AG04449 (cell line): ENCODE results near the gene MAL.

Source experiments
- CTCF ChIA-PET: fragments of 350-600 bp; formaldehyde crosslinking; extraction: SDS; loops from one replicate; lab custom pipeline; 2021; ENCODE audit warnings: antibody characterized with exemption; lab: Yijun Ruan, JAX
- POLR2A ChIA-PET: fragments of 400-600, 350-600 bp; formaldehyde crosslinking; extraction: SDS; loops from one replicate; lab custom pipeline; 2020; ENCODE audit warnings: antibody characterized with exemption, inconsistent platforms; lab: Yijun Ruan, JAX
- DNase-seq: peaks from one replicate; pipeline ENCODE4 v3.0.0-alpha.2; 2010; ENCODE audit warnings: low read depth, low spot score
- H3K4me3 ChIP-seq: 2 replicates; pipeline ENCODE4 v1.5.1; 2011; ENCODE audit warnings: low read depth, mild to moderate bottlenecking, control low read depth, low read length
- CTCF ChIP-seq: IDR thresholded peaks from one replicate; pipeline ENCODE4 v1.5.1; 2011; ENCODE audit warnings: mild to moderate bottlenecking, moderate library complexity, low read length, control low read depth, inconsistent platforms; ENCODE audit not compliant: insufficient read depth; ENCODE audit errors: missing control alignments

MAL gene

GRCh38 chr2:94982675-94983074 lies 42.8 kb upstream of the MAL start:
- H3K4me3 ChIP-seq: no peak overlapping the region
- no peak for TF ChIP-seq CTCF
- peak; percentile 10 for DNase-seq
- POLR2A ChIA-PET: no interaction called here
- CTCF ChIA-PET: interaction anchor here (1.9 kb wide), 1 partner anchor 26 kb away, joined by 6 read pairs; no protein-coding TSS in a partner anchor

GRCh38 chr2:94984964-94985575 lies 40.4 kb upstream of the MAL start:
- POLR2A ChIA-PET: no interaction called here
- H3K4me3 ChIP-seq: no peak overlapping the region
- no peak for TF ChIP-seq CTCF
- DNase-seq: no peak
- CTCF ChIA-PET: interaction anchor here (1.4 to 2.6 kb wide), 7 partner anchors 8 to 137 kb away, joined by 3 to 14 read pairs (median 10); partner anchors contain the start of gene MRPS5

GRCh38 chr2:94985636-94986035 lies 39.9 kb upstream of the MAL start:
- POLR2A ChIA-PET: no interaction called here
- DNase-seq: no peak
- no peak overlapping the region for H3K4me3 ChIP-seq
- no peak for TF ChIP-seq CTCF
- CTCF ChIA-PET: interaction anchor here (0.8 to 2.6 kb wide), 8 partner anchors 8 to 136 kb away, joined by 3 to 14 read pairs (median 8); partner anchors contain the start of gene MRPS5

- peak; percentile 71 for TF ChIP-seq CTCF
- peak; percentile 19 for DNase-seq
- no peak overlapping the region for H3K4me3 ChIP-seq
- POLR2A ChIA-PET: no interaction called here
- CTCF ChIA-PET: interaction anchor here (0.6 to 2.6 kb wide), 12 partner anchors 9 to 135 kb away, joined by 3 to 14 read pairs (median 4); partner anchors contain the start of gene MRPS5
These were observed 39.0 kb upstream of the MAL start for GRCh38 chr2:94986392-94986963.

- CTCF ChIA-PET: interaction anchor here (0.7 to 2.6 kb wide), 7 partner anchors 8 to 134 kb away, joined by 3 to 14 read pairs (median 10); partner anchors contain the start of gene MRPS5
- POLR2A ChIA-PET: no interaction called here
- no peak overlapping the region for H3K4me3 ChIP-seq
- no peak for TF ChIP-seq CTCF
- DNase-seq: no peak
These were observed 38.2 kb upstream of the MAL start for GRCh38 chr2:94987074-94988020.

- POLR2A ChIA-PET: no interaction called here
- TF ChIP-seq CTCF: no peak
- DNase-seq: no peak
- H3K4me3 ChIP-seq: no peak overlapping the region
- CTCF ChIA-PET: interaction anchor here (1.0 kb wide), 1 partner anchor 124 kb away, joined by 3 read pairs; no protein-coding TSS in a partner anchor
These were observed 34.6 kb upstream of the MAL start for GRCh38 chr2:94990956-94991355.
